NT2/D1 (cell line): ENCODE measurements around the gene OLFML2A.

Experiments used
- DNase-seq: peaks from one replicate; pipeline ENCODE4 v3.0.0-alpha.2; 2011; ENCODE audit warnings: low read depth, low spot score
- H3K27me3 ChIP-seq: 2 replicates; pipeline ENCODE4 v1.6.0; 2011; ENCODE audit warnings: mild to moderate bottlenecking; ENCODE audit not compliant: insufficient read length, insufficient read depth
- H3K36me3 ChIP-seq: 2 replicates; pipeline ENCODE4 v1.6.1; 2011; ENCODE audit warnings: mild to moderate bottlenecking, low read length, mixed read lengths; ENCODE audit not compliant: insufficient read depth, insufficient read length
- H3K4me1 ChIP-seq: 2 replicates; pipeline ENCODE4 v1.5.1; 2011; ENCODE audit not compliant: insufficient read depth, insufficient read length
- H3K4me3 ChIP-seq: 2 replicates; pipeline ENCODE4 v1.5.1; 2011; ENCODE audit warnings: low read depth; ENCODE audit not compliant: insufficient read length
- H3K9ac ChIP-seq: 2 replicates; pipeline ENCODE4 v1.6.0; 2011; ENCODE audit warnings: low read depth; ENCODE audit not compliant: insufficient read length
- H3K9me3 ChIP-seq: 2 replicates; pipeline ENCODE4 v1.5.1; 2011; ENCODE audit warnings: mild to moderate bottlenecking, low read length; ENCODE audit not compliant: insufficient read depth
- SUZ12 ChIP-seq: IDR thresholded peaks from 2 replicates; pipeline ENCODE4 v1.6.1; 2011; ENCODE audit not compliant: insufficient read length, insufficient read depth; ENCODE audit errors: extremely low read depth
- YY1 ChIP-seq: IDR thresholded peaks from 2 replicates; pipeline ENCODE4 v1.6.1; 2011; ENCODE audit not compliant: insufficient read length, insufficient read depth
- ZNF274 ChIP-seq: IDR thresholded peaks from 2 replicates; pipeline ENCODE4 v1.6.1; 2011; ENCODE audit warnings: mild to moderate bottlenecking, low read depth, low read length

The OLFML2A gene

GRCh38 chr9:124761196-124761595 is 15.7 kb upstream of the OLFML2A start:
- TF ChIP-seq YY1 (no peak), SUZ12 (no peak), ZNF274 (no peak)
- Histone ChIP-seq H3K4me3 (no peak overlapping the region), H3K9ac (no peak overlapping the region), H3K27me3 (no peaks in the 10 kb centered on the region), H3K4me1 (no peaks in the 10 kb centered on the region), H3K36me3 (no peaks in the 10 kb centered on the region), H3K9me3 (no peaks in the 10 kb centered on the region)
- DNase-seq = no peak

DNA sequence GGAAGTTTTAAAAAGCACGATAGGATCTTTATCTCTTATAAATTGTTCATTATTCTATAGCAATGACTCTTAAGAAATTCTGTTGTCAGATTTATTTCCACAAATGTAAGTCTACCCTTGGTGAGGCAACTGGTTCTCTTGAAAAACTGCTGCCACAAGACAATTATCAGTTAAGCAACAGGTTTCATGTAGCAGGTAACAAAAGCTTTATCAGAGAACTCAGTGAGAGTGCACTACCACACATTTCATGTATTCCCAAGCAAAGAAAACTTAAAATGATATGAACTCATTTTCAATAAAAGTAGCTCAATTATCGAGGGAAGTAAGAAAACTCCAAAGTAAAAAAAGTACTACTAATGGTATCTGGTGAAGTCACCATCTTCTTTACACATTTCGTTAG is 15.2 kb upstream of the OLFML2A start:
- Histone ChIP-seq H3K36me3 (no peaks in the 10 kb centered on the region), H3K9me3 (no peaks in the 10 kb centered on the region), H3K4me3 (no peak overlapping the region), H3K9ac (no peak overlapping the region), H3K4me1 (no peaks in the 10 kb centered on the region), H3K27me3 (no peaks in the 10 kb centered on the region)
- TF ChIP-seq YY1 (no peak), SUZ12 (no peak), ZNF274 (no peak)
- no peak for DNase-seq

GRCh38 chr9:124762633-124763032 is 14.3 kb upstream of the OLFML2A start:
- no peaks in the 10 kb centered on the region for H3K36me3 ChIP-seq
- no peak for DNase-seq
- H3K4me1 ChIP-seq = no peaks in the 10 kb centered on the region
- no peak overlapping the region for H3K4me3 ChIP-seq
- H3K9ac ChIP-seq = no peak overlapping the region
- H3K27me3 ChIP-seq = peaks cover 3% of the 10 kb centered on the region
- no peak for TF ChIP-seq SUZ12
- no peak for TF ChIP-seq YY1
- no peak for TF ChIP-seq ZNF274
- no peaks in the 10 kb centered on the region for H3K9me3 ChIP-seq

GRCh38 chr9:124764774-124765438 is 12.0 kb upstream of the OLFML2A start:
- no peaks in the 10 kb centered on the region for H3K9me3 ChIP-seq
- no peak overlapping the region for H3K4me3 ChIP-seq
- no peak overlapping the region for H3K9ac ChIP-seq
- H3K27me3 ChIP-seq = peaks cover 20% of the 10 kb centered on the region
- TF ChIP-seq YY1 (no peak), ZNF274 (no peak)
- no peak for DNase-seq
- no peaks in the 10 kb centered on the region for H3K4me1 ChIP-seq
- H3K36me3 ChIP-seq = no peaks in the 10 kb centered on the region

DNA sequence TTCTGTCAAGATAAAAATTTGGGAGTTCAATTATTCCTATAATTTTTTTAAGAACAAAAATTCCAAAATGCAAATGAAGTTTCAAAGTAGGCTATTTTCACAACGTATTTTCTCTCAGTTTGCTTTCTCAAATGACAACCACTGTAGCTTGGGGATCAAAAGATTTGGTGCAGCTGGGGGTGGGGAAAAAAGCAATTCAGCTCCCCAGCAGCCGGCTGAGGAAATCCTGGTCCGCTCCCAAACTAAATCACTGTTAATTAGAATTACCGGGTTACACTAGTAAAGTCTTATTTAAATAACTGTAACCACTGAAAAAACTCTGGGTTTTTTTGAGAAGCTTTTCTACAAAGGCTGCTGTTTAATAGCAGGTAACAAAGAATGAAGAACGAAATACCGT is 11.5 kb upstream of the OLFML2A start:
- H3K36me3 ChIP-seq = no peaks in the 10 kb centered on the region
- H3K9me3 ChIP-seq = no peaks in the 10 kb centered on the region
- no peak overlapping the region for H3K9ac ChIP-seq
- no peak for DNase-seq
- no peaks in the 10 kb centered on the region for H3K4me1 ChIP-seq
- TF ChIP-seq ZNF274 (no peak), YY1 (no peak), SUZ12 (no peak)
- no peak overlapping the region for H3K4me3 ChIP-seq
- peaks cover 20% of the 10 kb centered on the region for H3K27me3 ChIP-seq

DNA sequence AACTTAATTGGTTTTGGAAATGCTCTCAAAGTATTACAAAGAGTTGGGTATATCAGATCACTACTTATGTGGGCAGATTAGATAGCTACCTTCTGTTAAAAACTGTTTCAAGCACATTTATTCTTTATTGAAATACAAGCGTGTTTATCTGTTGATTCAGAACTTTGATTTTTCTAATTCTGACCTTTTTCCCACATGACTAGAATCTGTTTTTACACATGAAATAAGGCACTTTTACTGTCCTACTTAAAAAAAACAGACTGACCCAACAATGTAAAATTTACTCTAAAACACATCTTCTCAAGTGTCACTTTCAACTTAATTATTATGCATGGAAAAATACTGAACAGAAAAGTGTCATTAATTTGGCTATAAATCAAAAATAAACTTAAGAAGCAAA is 10.6 kb upstream of the OLFML2A start:
- no peak for DNase-seq
- peaks cover 20% of the 10 kb centered on the region for H3K27me3 ChIP-seq
- no peaks in the 10 kb centered on the region for H3K9me3 ChIP-seq
- H3K36me3 ChIP-seq = no peaks in the 10 kb centered on the region
- TF ChIP-seq SUZ12 = no peak
- no peak for TF ChIP-seq ZNF274
- no peak for TF ChIP-seq YY1
- no peak overlapping the region for H3K4me3 ChIP-seq
- H3K9ac ChIP-seq = no peak overlapping the region
- no peaks in the 10 kb centered on the region for H3K4me1 ChIP-seq

DNA sequence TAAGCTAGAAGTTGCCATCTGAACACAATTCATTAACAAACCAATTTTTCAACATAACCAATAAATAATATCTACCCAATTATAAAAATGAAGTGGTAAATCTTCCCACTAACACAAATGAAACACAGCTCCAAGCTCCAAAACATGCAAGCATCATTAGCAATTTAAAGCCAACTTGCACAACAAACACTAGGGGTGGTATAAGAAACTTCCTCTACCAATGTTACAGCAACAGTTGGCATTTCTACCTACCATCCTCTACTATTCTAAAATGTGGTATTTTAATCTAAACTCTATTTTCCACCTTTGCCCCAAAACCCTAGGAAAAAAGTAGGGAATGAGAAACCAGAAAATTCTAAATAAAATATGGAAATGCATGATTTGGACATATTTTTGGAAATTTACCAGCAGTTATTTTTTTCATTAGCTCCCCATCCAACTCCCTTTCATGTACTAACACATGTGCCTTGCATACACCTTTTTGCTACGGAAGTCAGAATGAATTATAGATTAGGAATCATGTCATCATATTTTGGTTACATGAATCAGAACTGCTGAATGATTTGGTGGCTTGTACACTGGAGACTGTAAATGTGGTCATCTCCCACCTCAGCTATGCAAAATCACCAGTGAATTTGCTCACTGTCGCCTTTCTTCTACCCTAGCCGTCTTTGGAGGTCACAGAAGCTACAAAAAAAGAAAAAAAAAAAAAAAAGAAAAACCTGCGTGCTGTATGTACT is 9.9 kb upstream of the OLFML2A start:
- no peak for DNase-seq
- Histone ChIP-seq H3K36me3 (no peaks in the 10 kb centered on the region), H3K9me3 (no peaks in the 10 kb centered on the region), H3K4me1 (no peaks in the 10 kb centered on the region), H3K9ac (no peak overlapping the region), H3K4me3 (no peak overlapping the region), H3K27me3 (peaks cover 20% of the 10 kb centered on the region)
- TF ChIP-seq ZNF274 = no peak
- TF ChIP-seq SUZ12 = no peak
- TF ChIP-seq YY1 = no peak
